HepG2 (cell line): ENCODE measurements around the gene NEURL2. TPM values are rescaled to one million over a fixed set of nuclear protein-coding genes. Genes with fewer than 3 reads are reported as not detected.
A peak's percentile ranks its signal among the peaks of the same experiment; 100 is the strongest.

Experiments used
- ARNT2 ChIP-seq: sonication (generic); formaldehyde crosslinking; IDR thresholded peaks from 2 replicates; pipeline ENCODE4 v1.8.0; 2022; ENCODE audit warnings: mild to moderate bottlenecking, low read depth, missing genetic modification reagents, moderate library complexity
- GLI4 ChIP-seq: sonication (generic); formaldehyde crosslinking; IDR thresholded peaks from 2 replicates; pipeline ENCODE4 v1.5.1; 2020; ENCODE audit warnings: missing genetic modification reagents, mild to moderate bottlenecking, moderate library complexity, borderline replicate concordance
- HOXA3 ChIP-seq: sonication (generic); formaldehyde crosslinking; IDR thresholded peaks from 2 replicates; pipeline ENCODE4 v1.5.0; 2020; ENCODE audit warnings: missing genetic modification reagents
- MAF1 ChIP-seq: sonication (generic); formaldehyde crosslinking; IDR thresholded peaks from 2 replicates; pipeline ENCODE4 v1.5.0; 2020; ENCODE audit warnings: missing genetic modification reagents, borderline replicate concordance
- MEIS1 ChIP-seq: sonication (generic); formaldehyde crosslinking; IDR thresholded peaks from 2 replicates; pipeline ENCODE4 v1.9.0; 2021; ENCODE audit warnings: mild to moderate bottlenecking, missing genetic modification reagents, moderate library complexity, borderline replicate concordance
- MLLT10 ChIP-seq: sonication (generic); formaldehyde crosslinking; IDR thresholded peaks from 2 replicates; pipeline ENCODE4 v1.4.0; 2020; ENCODE audit warnings: missing genetic modification reagents
- PAWR ChIP-seq: sonication (generic); formaldehyde crosslinking; IDR thresholded peaks from 2 replicates; pipeline ENCODE4 v1.4.0; 2020; ENCODE audit warnings: missing genetic modification reagents, mild to moderate bottlenecking, borderline replicate concordance
- PRDM10 ChIP-seq: sonication (generic); formaldehyde crosslinking; IDR thresholded peaks from 2 replicates; pipeline ENCODE4 v1.4.0; 2020; ENCODE audit warnings: low read depth, missing genetic modification reagents
- RCOR2 ChIP-seq: IDR thresholded peaks from 2 replicates; pipeline ENCODE4 v1.6.1; 2016; ENCODE audit warnings: missing biosample characterization, missing genetic modification reagents
- RFX1 ChIP-seq: fragments of 450-650 bp; IDR thresholded peaks from 2 replicates; pipeline ENCODE4 v1.6.1; 2017
- SP4 ChIP-seq: sonication (generic); formaldehyde crosslinking; IDR thresholded peaks from 2 replicates; pipeline ENCODE4 v1.8.1; 2023; ENCODE audit warnings: mild to moderate bottlenecking, missing genetic modification reagents
- ZBTB26 ChIP-seq: IDR thresholded peaks from 2 replicates; pipeline ENCODE4 v1.6.1; 2016; ENCODE audit warnings: missing compliant biosample characterization, missing genetic modification reagents, borderline replicate concordance
- ZFY ChIP-seq: sonication (generic); formaldehyde crosslinking; IDR thresholded peaks from 2 replicates; pipeline ENCODE4 v1.4.0; 2020; ENCODE audit warnings: missing genetic modification reagents
- ZNF260 ChIP-seq: sonication (generic); formaldehyde crosslinking; IDR thresholded peaks from 2 replicates; pipeline ENCODE4 v1.4.0; 2020; ENCODE audit warnings: missing genetic modification reagents, low read depth, mild to moderate bottlenecking, borderline replicate concordance
- ZNF496 ChIP-seq: sonication (generic); formaldehyde crosslinking; IDR thresholded peaks from 2 replicates; pipeline ENCODE4 v1.8.1; 2023; ENCODE audit warnings: mild to moderate bottlenecking, moderate library complexity, missing genetic modification reagents; ENCODE audit not compliant: insufficient replicate concordance
- ZNF513 ChIP-seq: sonication (generic); formaldehyde crosslinking; conservative IDR thresholded peaks from 2 replicates; pipeline ENCODE4 v1.5.0; 2020; ENCODE audit warnings: missing genetic modification reagents
- ZNF580 ChIP-seq: IDR thresholded peaks from 2 replicates; pipeline ENCODE4 v1.6.1; 2016; ENCODE audit warnings: low read depth, borderline replicate concordance
- ZNF589 ChIP-seq: sonication (generic); formaldehyde crosslinking; conservative IDR thresholded peaks from 2 replicates; pipeline ENCODE4 v1.8.0; 2022; ENCODE audit warnings: mild to moderate bottlenecking, moderate library complexity, missing genetic modification reagents
- ZNF619 ChIP-seq: sonication (generic); formaldehyde crosslinking; IDR thresholded peaks from 2 replicates; pipeline ENCODE4 v1.4.0; 2020; ENCODE audit warnings: mild to moderate bottlenecking, missing genetic modification reagents
- ZNF678 ChIP-seq: sonication (generic); formaldehyde crosslinking; IDR thresholded peaks from 2 replicates; pipeline ENCODE4 v1.4.0; 2020; ENCODE audit warnings: mild to moderate bottlenecking, missing genetic modification reagents
- ZNF782 ChIP-seq: sonication (generic); formaldehyde crosslinking; IDR thresholded peaks from 2 replicates; pipeline ENCODE4 v1.4.0; 2020; ENCODE audit warnings: missing genetic modification reagents, mild to moderate bottlenecking, borderline replicate concordance
- ZSCAN21 ChIP-seq: sonication (generic); formaldehyde crosslinking; IDR thresholded peaks from 2 replicates; pipeline ENCODE4 v1.8.0; 2022; ENCODE audit warnings: mild to moderate bottlenecking, missing genetic modification reagents, moderate library complexity, borderline replicate concordance
- polyA plus RNA-seq, 8 experiments: library from polyadenylated mRNA; depleted of rRNA in 3 of 8; stranded (reverse) in 7 of 8; unstranded in 1 of 8; fragments of >200 nt; fragmentation: Illumina TruSeq in 4 of 8; extraction: Trizol in 4 of 8; gene quantifications; 2 replicates each; pipeline versions ENCODE4 v1.2.1 to v1.2.3, GENCODE V29; 2011 to 2016; ENCODE audit warnings: low read depth in 4 of 8, missing spikeins in 1 of 8, mixed read lengths in 1 of 8; ENCODE audit not compliant: insufficient read depth in 1 of 8
- total RNA-seq, 5 experiments: library from RNA; depleted of rRNA; stranded (reverse); fragments of >200 nt; fragmentation: Illumina TruSeq; extraction: Trizol; gene quantifications; 2 replicates each; pipeline ENCODE4 v1.2.3, GENCODE V29; 2016; ENCODE audit warnings: low read depth in 1 of 5

Gene NEURL2
- total and polyA plus RNA-seq, 2 of the 13 experiments (the other 11 are each of a cell fraction or from before 2014, with no cell fraction given): 7.2 to 9.7 TPM

- TF ChIP-seq GLI4 (CRISPR knock-in tag) (peak; percentile 63; the same call in 1 of the 2 replicates), ZNF513 (CRISPR knock-in tag) (0 out of 2 replicates have a peak, but pooled peaks have one; percentile 16), MAF1 (CRISPR knock-in tag) (peak; percentile 94), RCOR2 (CRISPR knock-in tag) (peak; percentile 91), RFX1 (no peak), PAWR (CRISPR knock-in tag) (peak; percentile 92; the same call in 1 of the 2 replicates), ZNF782 (peak; percentile 98), ZSCAN21 (CRISPR knock-in tag) (peak; percentile 98), ZNF619 (CRISPR knock-in tag) (peak; percentile 98), ZNF678 (CRISPR knock-in tag) (peak; percentile 80; the same call in 1 of the 2 replicates), ARNT2 (CRISPR knock-in tag) (peak; percentile 100), ZNF496 (CRISPR knock-in tag) (no peak), SP4 (peak; percentile 96), ZNF589 (CRISPR knock-in tag) (peak; percentile 99), ZBTB26 (CRISPR knock-in tag) (peak; percentile 96), PRDM10 (CRISPR knock-in tag) (peak; percentile 94), ZNF580 (CRISPR knock-in tag) (peak; percentile 99), HOXA3 (CRISPR knock-in tag) (peak; percentile 98), MLLT10 (CRISPR knock-in tag) (no peak; the same call in 1 of the 2 replicates), MEIS1 (peak; percentile 99), ZNF260 (CRISPR knock-in tag) (peak; percentile 63; the same call in 1 of the 2 replicates), ZFY (CRISPR knock-in tag) (peak; percentile 86)
Observed at GRCh38 chr20:45890985-45891983, at the start of gene NEURL2, which contains the start of gene CTSA (continued).
